GM19324 (cell line): Measurements from ENCODE around the gene FLG2.
"Not testable (repeated sequence)": the region's sequence is repeated elsewhere in the genome, so short reads cannot be mapped to it uniquely, and the experiment has no call there.

Experiments
- ATAC-seq: cut with Tn5 transposase; IDR thresholded peaks from one replicate; pipeline ENCODE4 v1.9.1; 2021; ENCODE audit warnings: mild to moderate bottlenecking, moderate library complexity; ENCODE audit not compliant: unreplicated experiment, low FRiP score

FLG2 gene

GRCh38 chr1:152313319-152313801 is 46.4 kb downstream of the FLG2 start:
- ATAC-seq = no peak

- not testable (repeated sequence) for ATAC-seq
Measured at GRCh38 chr1:152312169-152312568, 47.6 kb downstream of the FLG2 start.

- ATAC-seq = no peak
Measured at GRCh38 chr1:152309955-152310354, 49.9 kb downstream of the FLG2 start.

GRCh38 chr1:152309320-152309901 is 50.4 kb downstream of the FLG2 start:
- ATAC-seq = not testable (repeated sequence)

GRCh38 chr1:152308758-152309157 is 51.0 kb downstream of the FLG2 start:
- not testable (repeated sequence) for ATAC-seq

GRCh38 chr1:152307970-152308369 is 51.8 kb downstream of the FLG2 start:
- ATAC-seq = not testable (repeated sequence)

- ATAC-seq = not testable (repeated sequence)
Measured at GRCh38 chr1:152306123-152306522, 53.7 kb downstream of the FLG2 start.

GRCh38 chr1:152304773-152305172 is 55.0 kb downstream of the FLG2 start:
- not testable (repeated sequence) for ATAC-seq

- ATAC-seq = not testable (repeated sequence)
Measured at GRCh38 chr1:152303139-152303872, 56.5 kb downstream of the FLG2 start.
